Activated CD8-positive, alpha-beta memory T cell treated with anti-CD3 and anti-CD28 coated beads for 36 hours (primary cell): ENCODE results near the gene NCOA3. TPM values are rescaled to one million over a fixed set of nuclear protein-coding genes. Genes with fewer than 3 reads are reported as not detected.
"Not testable (repeated sequence)": the region's sequence is repeated elsewhere in the genome, so short reads cannot be mapped to it uniquely, and the experiment has no call there.

ENCODE experiments used
- CTCF ChIA-PET: fragments of 350-600 bp; sonication (Branson Sonifier 250); formaldehyde crosslinking; loops from one replicate; lab custom pipeline; 2021; ENCODE audit warnings: antibody characterized with exemption; lab: Charles Lee
- POLR2A ChIA-PET: fragments of 350-600 bp; sonication (Branson Sonifier 250); formaldehyde crosslinking; loops from one replicate; lab custom pipeline; 2021; ENCODE audit warnings: antibody characterized with exemption; lab: Charles Lee
- total RNA-seq, 2 experiments: library from RNA; stranded (reverse); gene quantifications; one replicate each; pipeline ENCODE4 v1.2.3, GENCODE V29; 2021

Gene NCOA3
- total RNA-seq, 2 experiments from 2014 or later = 77.1 to 86.2 TPM

DNA sequence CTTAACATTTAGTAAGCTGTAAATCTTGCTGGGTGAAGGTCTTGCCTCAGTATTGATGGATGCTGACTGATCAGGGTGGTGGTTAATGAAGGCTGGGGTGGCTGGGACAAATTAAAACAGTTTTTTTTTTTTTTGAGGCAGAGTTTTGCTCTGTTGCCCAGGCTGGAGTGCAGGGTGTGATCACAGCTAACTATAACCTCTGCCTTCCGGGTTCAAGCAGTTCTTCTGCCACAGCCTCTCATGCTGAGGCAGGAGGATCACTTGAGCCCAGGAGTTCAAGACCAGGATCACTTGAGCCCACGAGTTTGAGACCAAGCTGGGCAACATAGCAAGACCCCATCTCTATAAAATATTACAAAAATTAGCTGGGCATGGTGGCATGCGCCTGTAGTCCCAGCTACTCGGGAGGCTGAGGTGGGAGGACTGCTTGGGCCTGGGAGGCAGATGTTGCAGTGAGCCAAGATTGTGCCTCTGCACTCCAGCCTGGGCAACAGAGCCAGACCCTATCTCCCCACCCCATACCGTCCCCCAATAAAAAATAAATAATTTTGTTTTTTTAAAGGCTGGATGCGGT lies 67.2 kb downstream of the NCOA3 start:
- CTCF ChIA-PET = no interaction called here
- POLR2A ChIA-PET = interaction anchor here (0.6 to 1.0 kb wide), 2 partner anchors 9 to 19 kb away, joined by 3 read pairs; no protein-coding TSS in a partner anchor

DNA sequence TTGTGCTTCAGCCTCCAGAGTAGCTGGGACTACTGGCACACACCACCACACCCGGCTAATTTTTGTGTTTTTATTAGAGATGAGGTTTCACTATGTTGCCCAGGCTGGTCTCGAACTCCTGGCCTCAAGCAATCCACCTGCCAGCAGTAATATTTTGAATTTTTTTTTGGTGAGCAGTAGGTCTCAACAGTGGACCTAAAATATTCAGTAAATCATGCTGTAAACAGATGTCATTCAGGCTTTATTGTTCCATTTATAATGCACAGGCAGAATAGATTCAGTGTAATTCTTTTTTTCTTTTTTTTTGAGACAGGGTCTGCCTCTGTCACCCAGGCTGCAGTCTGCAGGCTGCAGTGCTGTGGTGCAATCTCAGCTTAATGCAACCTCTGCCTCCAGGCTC lies 69.7 kb downstream of the NCOA3 start:
- ChIA-PET POLR2A (no interaction called here), CTCF (interaction anchor here (0.6 to 0.7 kb wide), 2 partner anchors 17 to 36 kb away, joined by 3 to 4 read pairs; no protein-coding TSS in a partner anchor)

- CTCF ChIA-PET = interaction anchor here (0.6 kb wide), 1 partner anchor 37 kb away, joined by 3 read pairs; no protein-coding TSS in a partner anchor
- POLR2A ChIA-PET = interaction anchor here (0.7 kb wide), 1 partner anchor 1163 kb away, joined by 5 read pairs; no protein-coding TSS in a partner anchor
These were observed 70.5 kb downstream of the NCOA3 start for GRCh38 chr20:47572105-47572729.

- CTCF ChIA-PET = no interaction called here
- POLR2A ChIA-PET = no interaction called here
These were observed 71.9 kb downstream of the NCOA3 start for GRCh38 chr20:47573559-47573958.

DNA sequence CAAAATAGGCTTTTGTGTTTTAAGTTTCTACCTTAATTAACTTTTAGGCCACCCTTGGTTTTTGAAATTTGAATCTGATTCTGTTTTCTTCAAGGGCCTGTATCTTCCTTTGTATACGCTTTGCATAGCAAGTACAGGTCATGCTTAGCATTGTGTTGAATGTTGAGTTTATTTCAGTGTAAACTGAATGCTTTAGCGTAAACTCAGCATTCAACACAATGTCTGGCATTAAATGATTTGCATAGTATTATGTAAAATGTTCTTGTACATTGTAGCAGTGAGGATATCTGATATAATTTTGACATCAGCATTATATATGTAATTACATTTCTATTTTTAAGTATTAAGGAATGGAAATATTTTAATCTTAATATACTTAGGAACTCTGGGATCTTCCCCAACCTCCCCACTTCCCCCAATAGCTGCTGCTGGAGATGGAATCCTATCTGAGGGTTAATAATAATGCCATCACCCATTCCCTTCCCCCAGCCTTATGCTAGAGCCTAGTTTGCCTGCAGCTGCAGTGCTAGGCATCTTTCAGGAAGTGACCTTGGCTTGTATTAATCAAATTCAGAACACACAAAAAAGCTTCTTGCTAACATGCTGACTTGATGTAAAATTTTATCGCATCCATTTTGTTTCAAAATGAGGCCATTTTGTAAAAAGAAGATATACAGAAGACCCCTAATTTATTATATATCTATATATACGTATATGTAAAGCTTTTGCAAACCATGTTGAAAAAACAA lies 73.1 kb downstream of the NCOA3 start:
- ChIA-PET POLR2A (no interaction called here), CTCF (no interaction called here)

DNA sequence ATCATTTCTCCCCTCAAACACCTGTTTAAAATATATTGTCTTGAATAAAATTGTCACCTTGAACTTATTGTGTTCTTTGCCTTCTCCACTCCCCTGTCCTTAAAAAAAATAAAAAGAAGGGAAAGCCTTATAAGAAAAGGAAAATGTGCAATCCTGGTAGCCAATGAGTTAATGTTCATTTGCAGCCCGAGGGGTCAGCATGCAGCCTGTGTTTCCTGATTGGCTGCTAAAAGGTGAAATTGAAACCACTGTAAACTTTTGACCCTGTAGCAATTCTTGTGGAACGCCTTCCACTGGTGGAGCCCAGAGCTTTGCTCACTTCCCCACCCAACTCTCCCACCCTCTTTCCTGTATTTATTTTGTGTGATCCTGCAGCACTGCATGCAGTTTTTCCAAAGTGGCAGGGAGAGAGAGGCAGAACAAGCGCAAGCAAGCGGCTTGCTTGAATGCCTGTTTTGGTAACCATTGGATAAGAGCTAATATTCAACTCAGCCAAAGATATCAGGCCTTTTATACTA lies 74.9 kb downstream of the NCOA3 start:
- CTCF ChIA-PET = no interaction called here
- POLR2A ChIA-PET = no interaction called here

- CTCF ChIA-PET = no interaction called here
- POLR2A ChIA-PET = interaction anchor here (0.6 kb wide), 1 partner anchor 89 kb away, joined by 5 read pairs; no protein-coding TSS in a partner anchor
These were observed 75.6 kb downstream of the NCOA3 start for GRCh38 chr20:47577314-47577713.

DNA sequence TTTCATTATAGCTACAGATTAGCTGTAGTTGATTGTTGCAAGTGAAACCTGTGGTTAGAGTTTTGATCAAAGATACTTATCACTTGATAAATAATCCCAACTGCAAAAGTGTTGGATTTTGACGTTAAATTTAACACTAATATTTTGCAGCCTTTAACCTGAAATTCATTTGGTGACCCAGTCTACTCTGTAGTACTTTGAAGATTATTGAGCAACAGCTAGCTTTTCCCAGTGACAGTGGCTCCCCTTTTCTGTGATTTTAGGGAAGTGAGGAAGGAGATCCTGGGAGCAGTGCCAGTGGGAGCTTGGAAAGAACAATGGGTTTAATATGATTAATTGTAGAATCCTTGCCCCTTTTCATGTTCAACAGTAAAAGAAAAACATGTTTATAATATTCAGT lies 76.9 kb downstream of the NCOA3 start:
- ChIA-PET POLR2A (interaction anchor here (0.5 kb wide), 1 partner anchor 41 kb away, joined by 7 read pairs; no protein-coding TSS in a partner anchor), CTCF (no interaction called here)

DNA sequence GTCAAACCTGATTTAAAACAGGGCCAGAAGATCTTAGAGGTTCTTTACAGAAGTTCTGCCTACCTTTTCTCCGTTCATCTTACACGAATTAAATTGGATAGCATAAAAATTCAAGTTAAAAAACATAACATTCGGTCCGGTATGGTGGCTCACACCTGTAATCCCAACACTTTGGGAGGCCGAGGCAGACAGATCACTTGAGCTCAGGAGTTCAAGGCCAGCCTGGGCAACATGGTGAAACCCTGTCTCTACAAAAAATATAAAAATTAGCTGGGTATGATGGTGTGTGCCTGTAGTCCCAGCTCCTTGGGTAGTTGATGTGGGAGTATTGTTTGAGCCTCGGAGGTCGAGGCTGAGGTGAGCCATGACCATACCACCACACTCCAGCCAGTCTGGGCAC lies 79.0 kb downstream of the NCOA3 start:
- POLR2A ChIA-PET, CTCF ChIA-PET: not testable (repeated sequence)

DNA sequence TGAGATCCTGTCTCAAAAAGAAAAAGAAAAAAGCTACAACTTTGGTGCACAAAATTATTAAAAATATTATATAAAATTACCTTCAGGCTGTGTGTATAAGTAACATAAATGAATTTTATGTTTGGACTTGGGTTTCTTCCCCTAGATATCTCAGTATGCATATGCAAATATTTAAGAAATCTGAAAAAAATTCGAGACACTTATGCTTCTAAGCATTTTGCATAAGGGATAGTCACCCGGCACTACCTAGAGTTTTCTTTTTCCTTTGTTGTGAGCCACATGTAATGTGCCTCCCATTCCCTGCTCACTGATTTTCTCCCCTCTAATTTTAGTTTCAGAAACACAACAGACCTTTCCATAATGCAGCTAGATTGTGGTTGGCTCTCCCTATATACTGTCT lies 79.4 kb downstream of the NCOA3 start:
- CTCF ChIA-PET = no interaction called here
- POLR2A ChIA-PET = no interaction called here

DNA sequence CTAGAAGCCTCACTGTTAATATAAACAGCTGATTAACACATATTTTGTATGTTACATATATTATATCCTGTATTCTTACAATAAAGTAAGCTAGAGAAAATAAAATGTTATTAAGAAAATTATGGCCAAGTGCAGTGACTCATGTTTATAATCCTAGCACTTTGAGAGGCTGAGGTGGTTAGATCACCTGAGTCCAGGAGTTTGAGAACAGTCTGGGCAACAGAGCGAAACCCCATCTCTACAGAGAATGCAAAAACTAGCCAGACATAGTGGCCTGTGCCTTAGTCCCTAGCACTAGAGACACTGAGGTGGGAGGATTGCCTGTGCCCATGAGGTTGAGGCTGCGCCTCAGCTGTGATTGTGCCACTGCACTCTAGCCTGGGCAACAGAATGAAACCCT lies 81.9 kb downstream of the NCOA3 start:
- CTCF ChIA-PET = no interaction called here
- POLR2A ChIA-PET = no interaction called here

- POLR2A ChIA-PET = interaction anchor here (0.5 kb wide), 1 partner anchor 23 kb away, joined by 3 read pairs; no protein-coding TSS in a partner anchor
- CTCF ChIA-PET = no interaction called here
These were observed 83.5 kb downstream of the NCOA3 start for GRCh38 chr20:47585087-47585747.

DNA sequence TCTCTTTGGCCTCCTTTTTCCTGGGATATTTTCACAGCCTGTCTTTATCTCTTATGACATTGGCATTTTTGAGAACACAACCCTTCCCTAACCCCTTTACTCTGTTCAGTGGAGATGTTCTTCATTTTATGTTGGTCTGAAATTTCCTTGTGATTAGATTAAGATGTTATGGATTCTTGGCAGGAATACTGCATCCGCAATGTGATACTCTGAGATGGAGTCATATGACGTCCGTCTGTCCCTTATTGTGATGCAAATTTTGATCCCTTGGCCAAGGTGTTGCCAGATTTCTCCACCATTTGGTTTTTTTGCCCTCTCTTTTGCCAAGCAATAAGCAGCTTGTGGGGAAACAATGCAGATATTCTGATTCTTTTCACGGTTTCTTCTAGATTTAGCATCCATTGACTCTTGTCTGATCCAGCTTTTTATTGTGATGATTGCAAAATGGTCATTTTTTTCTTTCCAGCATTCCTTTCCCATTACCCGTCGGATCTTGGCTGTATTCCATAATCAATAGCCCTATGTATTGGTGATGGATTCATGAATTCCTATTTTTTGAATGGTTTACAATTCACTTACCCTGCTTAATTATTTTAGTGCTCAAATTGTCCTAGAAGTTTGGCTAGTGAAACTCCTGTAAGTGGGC lies 85.1 kb downstream of the NCOA3 start:
- ChIA-PET CTCF (no interaction called here), POLR2A (no interaction called here)

GRCh38 chr20:47588158-47588557 lies 86.5 kb downstream of the NCOA3 start:
- ChIA-PET POLR2A (no interaction called here), CTCF (interaction anchor here (0.6 kb wide), 1 partner anchor 17 kb away, joined by 4 read pairs; no protein-coding TSS in a partner anchor)

DNA sequence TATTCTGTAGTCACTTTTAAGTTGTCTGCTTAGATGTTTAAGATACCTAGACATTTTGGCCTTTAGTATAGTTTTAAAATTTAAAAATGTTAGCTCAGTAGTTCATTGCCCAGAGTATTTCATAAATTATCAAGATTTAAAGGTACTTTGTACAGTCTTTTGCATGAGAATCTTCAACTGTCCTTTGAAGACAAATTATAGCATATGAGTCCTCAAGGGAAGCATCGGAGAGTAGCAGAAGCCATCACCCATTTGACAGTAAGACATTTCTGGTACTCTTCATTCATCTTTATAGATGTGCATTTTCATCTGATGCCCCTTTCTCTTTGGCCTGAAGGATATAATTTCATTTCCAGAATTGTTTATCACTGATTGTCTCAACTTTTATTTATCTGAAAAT lies 89.5 kb downstream of the NCOA3 start:
- CTCF ChIA-PET = no interaction called here
- POLR2A ChIA-PET = no interaction called here

DNA sequence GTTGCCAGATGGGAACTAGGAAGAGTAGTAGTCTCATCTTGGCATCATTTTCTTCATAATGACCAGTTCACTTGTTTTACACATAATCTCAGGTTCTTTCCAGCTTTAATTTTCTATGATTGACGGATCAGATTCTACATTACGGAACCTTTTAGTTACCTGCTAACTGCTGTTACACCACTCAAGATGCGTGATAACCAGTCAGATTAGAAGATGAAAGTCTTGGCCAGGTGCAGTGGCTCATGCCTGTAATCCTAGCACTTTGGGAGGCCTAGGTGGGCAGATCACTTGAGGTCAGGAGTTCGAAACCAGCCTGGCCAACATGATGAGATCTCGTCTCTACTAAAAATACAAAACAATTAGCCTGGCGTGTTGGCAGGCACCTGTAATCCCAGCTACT lies 92.5 kb downstream of the NCOA3 start:
- POLR2A ChIA-PET = no interaction called here
- CTCF ChIA-PET = no interaction called here

DNA sequence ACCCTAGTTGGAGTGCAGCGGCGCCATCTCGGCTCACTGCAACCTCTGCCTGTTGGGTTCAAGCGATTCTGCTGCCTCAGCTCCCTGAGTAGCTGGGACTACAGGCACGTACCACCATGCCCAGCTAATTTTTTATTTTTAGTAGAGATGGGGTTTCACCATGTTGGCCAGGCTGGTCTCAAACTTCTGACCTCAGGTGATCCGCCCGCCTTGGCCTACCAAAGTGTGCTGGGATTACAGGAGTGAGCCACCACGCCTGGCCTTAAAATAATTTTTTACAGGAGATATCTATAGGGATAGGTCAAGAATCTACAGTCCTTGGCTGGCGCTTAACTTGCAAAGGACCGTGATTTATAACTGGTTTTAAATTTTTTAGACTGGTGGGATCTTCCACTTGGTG lies 93.5 kb downstream of the NCOA3 start:
- CTCF ChIA-PET, POLR2A ChIA-PET: not testable (repeated sequence)

- ChIA-PET POLR2A (interaction anchor here (0.6 kb wide), 1 partner anchor 18 kb away, joined by 3 read pairs; no protein-coding TSS in a partner anchor), CTCF (interaction anchor here (0.5 kb wide), 1 partner anchor 25 kb away, joined by 3 read pairs; no protein-coding TSS in a partner anchor)
These were observed 94.4 kb downstream of the NCOA3 start for GRCh38 chr20:47596003-47596571.

GRCh38 chr20:47597090-47597489 lies 95.4 kb downstream of the NCOA3 start:
- CTCF ChIA-PET = no interaction called here
- POLR2A ChIA-PET = no interaction called here
